NCI-H2171 (cell line): ENCODE measurements around the gene FCHO1.
"Not testable (repeated sequence)": the region's sequence is repeated elsewhere in the genome, so short reads cannot be mapped to it uniquely, and the experiment has no call there.

Source experiments
- DNase-seq: peaks from one replicate; lab custom pipeline; 2025; lab: John Stamatoyannopoulos, UW

The FCHO1 gene

GRCh38 chr19:17762505-17763229, 11.4 kb downstream of the FCHO1 start:
- no peak for DNase-seq

- no peak for DNase-seq
Observed at GRCh38 chr19:17764348-17764747, 13.1 kb downstream of the FCHO1 start.

GRCh38 chr19:17765069-17765618, 13.9 kb downstream of the FCHO1 start:
- no peak for DNase-seq

- DNase-seq = peak; percentile 75
Observed at GRCh38 chr19:17766543-17767131, 15.4 kb downstream of the FCHO1 start.

GRCh38 chr19:17767559-17767958, 16.3 kb downstream of the FCHO1 start:
- DNase-seq = no peak

- no peak for DNase-seq
Observed at GRCh38 chr19:17770613-17771012, 19.3 kb downstream of the FCHO1 start.

- DNase-seq = no peak
Observed at GRCh38 chr19:17772172-17772571, 20.9 kb downstream of the FCHO1 start.

- no peak for DNase-seq
Observed at GRCh38 chr19:17775245-17775927, 24.1 kb downstream of the FCHO1 start.

GRCh38 chr19:17775991-17776803, 24.9 kb downstream of the FCHO1 start:
- no peak for DNase-seq

GRCh38 chr19:17777840-17778239, 26.6 kb downstream of the FCHO1 start:
- not testable (repeated sequence) for DNase-seq

GRCh38 chr19:17778251-17778967, 27.1 kb downstream of the FCHO1 start:
- DNase-seq = no peak

- DNase-seq = no peak
Observed at GRCh38 chr19:17778968-17779929, 28.0 kb downstream of the FCHO1 start.

GRCh38 chr19:17780781-17781180, 29.5 kb downstream of the FCHO1 start:
- no peak for DNase-seq

GRCh38 chr19:17783721-17784120, 32.4 kb downstream of the FCHO1 start:
- not testable (repeated sequence) for DNase-seq

GRCh38 chr19:17784201-17785008, 33.1 kb downstream of the FCHO1 start:
- DNase-seq = peak; percentile 30

GRCh38 chr19:17787274-17787913, 36.1 kb downstream of the FCHO1 start:
- DNase-seq = no peak

- DNase-seq = no peak
Observed at GRCh38 chr19:17788632-17789031, 37.4 kb downstream of the FCHO1 start.

- DNase-seq = no peak
Observed at GRCh38 chr19:17790059-17790780, 38.9 kb downstream of the FCHO1 start.
